NCI-H2029 (cell line): ENCODE measurements around the gene PCNX3.
A peak's percentile ranks its signal among the peaks of the same experiment; 100 is the strongest.

ENCODE experiments used
- DNase-seq: peaks from one replicate; lab custom pipeline; 2025; lab: John Stamatoyannopoulos, UW

The PCNX3 gene

GRCh38 chr11:65580756-65581155 is 34.8 kb upstream of the PCNX3 start:
- DNase-seq, result no peak

- no peak for DNase-seq
These were observed 33.6 kb upstream of the PCNX3 start for GRCh38 chr11:65581928-65582327.

DNA sequence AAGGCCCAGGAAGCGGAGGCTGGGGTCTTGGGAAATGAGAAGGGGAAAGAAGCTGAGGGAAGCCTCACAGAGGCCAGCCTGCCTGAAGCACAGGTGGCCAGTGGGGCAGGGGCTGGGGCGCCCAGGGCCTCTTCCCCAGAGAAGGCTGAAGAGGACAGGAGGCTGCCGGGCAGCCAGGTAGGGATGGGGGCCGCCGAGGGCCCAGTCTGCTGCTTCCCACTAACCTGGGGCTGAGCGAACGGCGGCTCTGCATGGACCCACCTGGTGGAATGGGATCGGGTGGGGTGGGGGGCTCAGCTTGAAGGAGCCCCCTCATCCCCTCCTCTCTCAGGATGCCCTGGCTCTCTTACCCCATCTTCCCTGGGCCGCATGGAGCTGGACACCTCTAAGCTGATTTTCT is 32.0 kb upstream of the PCNX3 start:
- DNase-seq, result no peak

- no peak for DNase-seq
These were observed 31.5 kb upstream of the PCNX3 start for GRCh38 chr11:65584106-65584505.

DNA sequence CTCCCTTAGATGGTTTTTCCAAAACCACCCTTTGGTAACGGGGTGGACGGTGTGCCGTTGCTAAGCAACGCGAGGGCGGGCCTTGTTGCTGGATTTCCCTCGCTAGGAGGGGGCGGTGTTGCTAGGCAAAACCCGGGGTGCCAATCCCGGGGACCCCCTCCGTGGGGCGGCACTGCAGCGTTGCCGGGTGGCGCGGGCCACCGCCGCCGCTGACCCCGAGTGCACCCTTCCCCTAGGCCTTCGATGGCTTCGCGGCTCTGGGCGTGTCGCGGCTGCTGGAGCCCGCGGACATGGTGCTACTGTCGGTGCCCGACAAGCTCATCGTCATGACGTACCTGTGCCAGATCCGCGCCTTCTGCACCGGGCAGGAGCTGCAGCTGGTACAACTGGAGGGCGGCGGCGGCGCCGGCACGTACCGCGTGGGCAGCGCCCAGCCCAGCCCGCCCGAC is 30.8 kb upstream of the PCNX3 start:
- DNase-seq, result no peak

DNA sequence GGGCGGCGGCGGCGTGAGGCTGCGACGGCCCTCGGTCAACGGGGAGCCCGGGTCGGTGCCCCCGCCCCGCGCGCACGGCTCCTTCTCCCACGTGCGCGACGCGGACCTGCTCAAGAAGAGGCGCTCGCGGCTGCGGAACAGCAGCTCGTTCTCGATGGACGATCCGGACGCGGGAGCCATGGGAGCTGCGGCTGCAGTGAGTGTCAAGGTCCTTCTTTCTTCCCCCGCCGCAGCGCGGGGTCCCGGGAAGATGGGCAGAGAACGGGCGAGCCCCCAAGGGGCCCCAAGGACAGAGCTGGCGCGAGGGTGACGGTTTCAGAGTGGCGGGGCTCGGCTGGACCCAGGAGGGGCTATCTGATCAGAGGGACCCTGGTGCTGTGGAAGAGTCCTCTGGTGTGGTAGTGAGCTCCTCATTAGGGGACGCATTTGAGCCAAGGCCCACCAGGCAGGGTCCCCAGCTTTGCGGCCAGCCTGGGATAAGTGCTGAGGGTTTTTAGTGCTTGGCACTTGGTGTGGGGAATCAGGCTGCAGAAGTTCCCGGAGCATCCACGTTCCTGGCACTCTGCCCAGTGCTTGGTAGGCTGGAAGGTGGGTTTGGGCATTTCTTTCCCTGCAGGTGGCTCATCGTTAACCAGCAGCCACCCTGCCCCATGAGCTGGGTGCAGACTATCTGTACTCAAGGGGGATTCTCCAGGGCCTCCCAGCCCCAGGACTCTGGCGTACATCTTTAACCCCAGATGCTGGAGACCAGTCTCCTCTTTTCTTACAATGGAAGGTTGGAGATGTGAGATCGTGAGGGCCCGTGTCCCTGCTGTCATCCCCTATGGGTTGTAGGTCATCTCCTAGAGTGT is 30.0 kb upstream of the PCNX3 start:
- no peak for DNase-seq

- DNase-seq, result no peak
These were observed 29.3 kb upstream of the PCNX3 start for GRCh38 chr11:65586247-65586630.

DNA sequence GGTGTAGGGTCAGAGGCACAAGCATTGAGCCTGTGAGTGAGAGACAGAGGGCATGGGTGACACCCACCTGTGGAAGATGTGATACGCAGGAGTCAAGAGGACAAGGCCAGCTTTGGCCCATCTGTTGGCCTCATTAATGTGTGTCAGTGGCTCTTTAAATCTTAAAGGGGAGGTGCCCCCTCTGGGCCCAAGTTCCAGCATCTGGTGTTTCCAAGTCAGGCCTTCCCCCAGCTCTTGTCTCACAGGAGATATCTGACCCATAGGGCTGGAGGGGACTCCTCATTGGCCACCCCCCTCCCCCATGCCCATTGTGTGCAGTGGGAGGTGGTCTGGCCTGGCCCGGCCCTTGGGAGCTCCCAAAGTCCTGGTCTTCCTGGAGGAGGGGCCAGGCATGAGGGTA is 28.9 kb upstream of the PCNX3 start:
- no peak for DNase-seq

- DNase-seq, result no peak
These were observed 27.1 kb upstream of the PCNX3 start for GRCh38 chr11:65588199-65589054.

DNA sequence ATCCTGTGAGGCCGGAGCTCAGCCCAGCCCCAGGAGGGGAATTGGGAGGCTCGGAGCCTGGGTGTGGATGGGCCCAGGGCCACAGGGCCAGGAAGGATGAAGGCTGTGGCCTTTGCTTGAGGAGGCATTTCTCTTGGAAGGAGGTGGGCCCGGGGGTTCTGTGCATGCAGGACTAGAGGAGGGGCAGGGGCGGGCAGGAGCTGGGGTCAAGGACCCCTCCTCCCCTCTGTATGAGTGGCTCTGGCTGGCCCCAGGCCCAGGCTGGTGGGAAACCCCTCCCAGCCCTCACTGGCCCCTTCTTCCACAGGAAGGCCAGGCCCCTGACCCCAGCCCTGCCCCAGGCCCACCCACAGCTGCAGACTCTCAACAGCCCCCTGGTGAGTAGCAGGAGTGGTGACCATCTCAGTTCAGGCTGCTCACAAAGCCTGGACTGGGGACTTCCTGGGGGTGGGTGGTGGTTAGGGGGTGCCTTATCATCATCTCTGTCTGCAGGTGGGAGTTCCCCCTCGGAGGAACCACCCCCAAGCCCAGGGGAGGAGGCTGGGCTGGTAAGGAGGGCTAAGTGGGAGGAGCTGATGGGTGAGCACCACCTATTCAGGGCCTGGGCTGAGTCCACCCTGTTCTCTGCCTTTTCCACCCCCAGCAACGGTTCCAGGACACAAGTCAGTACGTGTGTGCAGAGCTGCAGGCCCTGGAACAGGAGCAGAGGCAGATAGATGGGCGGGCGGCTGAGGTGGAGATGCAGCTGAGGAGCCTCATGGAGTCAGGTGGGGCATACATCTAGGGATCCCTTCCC is 25.9 kb upstream of the PCNX3 start:
- DNase-seq, result no peak

GRCh38 chr11:65590240-65590738 is 25.3 kb upstream of the PCNX3 start:
- peak; percentile 78 for DNase-seq

- no peak for DNase-seq
These were observed 23.4 kb upstream of the PCNX3 start for GRCh38 chr11:65591939-65592857.

- no peak for DNase-seq
These were observed 22.6 kb upstream of the PCNX3 start for GRCh38 chr11:65592858-65593517.

- no peak for DNase-seq
These were observed 21.8 kb upstream of the PCNX3 start for GRCh38 chr11:65593518-65594414.

DNA sequence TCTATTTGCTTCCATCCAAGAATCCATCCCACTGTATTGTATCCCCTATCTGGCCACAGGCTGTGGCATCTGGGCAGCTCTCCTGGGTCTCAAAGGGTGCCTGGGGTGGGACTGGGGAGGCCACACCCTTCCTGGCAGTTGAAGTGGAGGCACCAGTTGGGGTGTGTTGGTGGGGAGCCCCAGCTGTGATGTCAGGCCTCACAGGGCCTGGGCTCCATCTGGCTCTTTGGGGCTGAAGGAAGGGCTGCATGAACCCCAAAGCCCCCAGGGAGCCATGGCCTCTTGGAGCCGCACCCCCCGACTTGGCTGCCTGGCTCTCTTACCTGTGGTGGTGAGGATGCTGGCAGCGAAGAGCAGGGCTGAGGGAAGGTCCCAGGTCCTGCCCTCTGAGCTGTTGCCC is 20.4 kb upstream of the PCNX3 start:
- DNase-seq, result no peak

- DNase-seq, result peak; percentile 17
These were observed 19.9 kb upstream of the PCNX3 start, which contains the start of gene KCNK7 for GRCh38 chr11:65595543-65596281. Gene KCNK7 (minus strand): TSS chr11:65595800. CDS start chr11:65595772, 28 bp downstream.

GRCh38 chr11:65596520-65596919 is 19.1 kb upstream of the PCNX3 start:
- no peak for DNase-seq

- DNase-seq, result no peak
These were observed 17.3 kb upstream of the PCNX3 start for GRCh38 chr11:65598258-65598699.
